ENCODE results near the gene GRAMD1A.

GRCh38 chr19:34988119-34988518 lies 12.0 kb upstream of the GRAMD1A start:
- TF ChIP-seq CTCF (conservative IDR thresholded peaks at IDR 0.05) (no peak), EZH2 (IDR thresholded peaks at IDR 0.05; ENCODE audit: low read depth) (no peak)

Measured in PC-9 (cell line).